GM21619 (cell line): ENCODE measurements around the gene TAF1D.
"Not testable (repeated sequence)": the region's sequence is repeated elsewhere in the genome, so short reads cannot be mapped to it uniquely, and the experiment has no call there.

ENCODE experiments used
- ATAC-seq: cut with Tn5 transposase; IDR thresholded peaks from one replicate; pipeline ENCODE4 v1.9.1; 2021; ENCODE audit not compliant: unreplicated experiment

TAF1D gene

DNA sequence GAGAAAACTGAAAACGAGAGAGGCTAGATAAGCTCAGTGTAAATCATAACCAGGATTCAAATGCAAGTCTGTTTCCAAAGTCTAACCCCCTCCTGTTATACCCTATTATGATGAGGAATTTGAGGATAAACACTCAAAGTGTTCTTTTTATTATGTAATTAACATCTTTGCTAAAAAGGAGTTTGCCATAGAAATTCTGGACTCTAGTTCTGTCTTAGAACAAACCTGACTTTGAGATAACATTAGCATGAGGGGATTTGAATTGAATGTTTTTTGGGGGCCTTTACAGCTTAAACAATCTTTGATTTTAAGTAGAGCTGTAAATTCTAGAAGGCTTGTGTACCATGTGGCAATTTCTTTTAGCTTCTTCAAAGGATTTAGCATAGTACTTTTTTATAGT lies 9.7 kb upstream of the TAF1D start:
- ATAC-seq = no peak

DNA sequence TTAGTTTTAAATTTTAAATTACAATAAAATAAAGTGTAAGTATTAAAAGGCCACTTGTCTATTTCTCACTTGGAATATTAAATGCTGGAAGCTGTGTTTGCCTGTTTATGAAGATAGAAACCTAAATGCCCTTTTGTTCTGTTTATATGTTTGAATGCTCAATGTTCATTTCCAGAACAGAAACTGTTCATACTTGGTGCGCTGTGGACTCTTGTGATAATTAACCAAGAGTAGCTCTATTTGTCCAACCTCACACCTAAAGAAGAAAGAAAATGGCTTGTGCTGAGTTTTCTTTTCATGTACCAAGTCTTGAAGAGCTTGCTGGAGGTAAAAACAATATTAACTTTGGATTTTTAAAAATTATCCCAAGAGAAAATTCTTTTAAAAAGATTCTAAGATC lies 5.8 kb upstream of the TAF1D start:
- ATAC-seq = peak; percentile 98

DNA sequence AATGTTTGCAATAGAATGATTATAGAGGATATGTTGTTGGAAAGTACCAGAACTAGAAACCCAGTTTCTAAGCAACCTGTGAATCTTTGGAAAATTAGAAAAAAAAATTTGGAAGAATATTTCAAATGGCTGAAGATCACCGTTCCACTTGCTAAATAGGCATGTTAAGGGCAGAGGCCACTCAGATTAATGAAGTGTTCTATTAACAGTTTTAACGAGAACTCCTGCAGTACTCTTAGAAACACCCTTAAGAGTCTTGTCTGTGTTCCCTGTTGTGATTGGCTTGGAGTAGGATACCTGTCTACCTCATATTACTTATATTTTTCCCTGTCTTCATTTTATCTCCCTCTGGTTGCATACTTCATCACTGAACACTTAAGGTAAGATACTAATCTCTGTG lies 4.8 kb upstream of the TAF1D start:
- no peak for ATAC-seq

DNA sequence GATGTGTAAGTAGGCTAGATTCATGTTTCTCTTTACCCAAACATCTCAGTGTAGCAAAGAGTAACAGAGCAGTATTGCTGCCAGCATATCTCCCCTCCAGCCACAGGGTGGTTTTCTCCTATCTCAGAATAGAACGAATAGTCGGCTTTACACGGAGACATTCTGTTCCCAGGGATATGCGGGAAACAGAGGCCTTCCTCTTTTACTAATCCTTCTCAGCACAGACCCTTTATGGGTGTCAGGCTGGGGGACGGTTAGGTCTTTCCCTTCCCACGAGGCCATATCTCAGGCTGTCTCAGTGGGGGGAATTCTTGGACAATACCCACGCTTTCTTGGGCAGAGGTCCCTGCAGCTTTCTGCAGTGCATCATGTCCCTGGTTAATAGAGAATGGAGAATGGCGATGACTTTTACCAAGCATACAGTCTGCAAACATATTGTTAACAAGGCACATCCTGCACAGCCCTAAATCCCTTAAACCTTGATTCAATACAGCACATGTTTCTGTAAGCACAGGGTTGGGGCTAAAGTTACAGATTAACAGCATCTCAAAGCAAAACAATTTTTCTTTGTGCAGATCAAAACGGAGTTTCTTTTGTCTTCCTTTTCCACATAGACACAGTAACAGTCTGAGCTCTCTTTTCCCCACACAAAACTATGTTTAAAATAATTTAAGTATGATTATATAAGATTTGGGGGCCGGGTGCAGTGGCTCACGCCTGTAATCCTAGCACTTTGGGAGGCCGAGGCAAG lies 3.9 kb upstream of the TAF1D start:
- not testable (repeated sequence) for ATAC-seq

DNA sequence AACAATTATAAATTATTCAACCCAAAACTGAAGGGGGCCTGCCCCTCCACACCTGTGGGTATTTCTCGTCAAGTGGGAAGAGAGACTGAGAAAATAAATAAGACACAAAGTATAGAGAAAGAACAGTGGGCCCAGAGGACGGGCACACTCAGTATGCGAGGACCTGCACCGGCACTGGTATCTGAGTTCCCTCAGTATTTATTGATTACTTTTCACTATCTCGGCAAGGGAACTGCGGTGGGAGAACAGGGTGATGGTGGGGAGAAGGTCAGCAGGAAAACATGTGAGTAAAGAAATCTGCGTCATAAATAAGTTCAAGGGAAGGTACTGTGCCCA lies 3.3 kb upstream of the TAF1D start:
- ATAC-seq = no peak

DNA sequence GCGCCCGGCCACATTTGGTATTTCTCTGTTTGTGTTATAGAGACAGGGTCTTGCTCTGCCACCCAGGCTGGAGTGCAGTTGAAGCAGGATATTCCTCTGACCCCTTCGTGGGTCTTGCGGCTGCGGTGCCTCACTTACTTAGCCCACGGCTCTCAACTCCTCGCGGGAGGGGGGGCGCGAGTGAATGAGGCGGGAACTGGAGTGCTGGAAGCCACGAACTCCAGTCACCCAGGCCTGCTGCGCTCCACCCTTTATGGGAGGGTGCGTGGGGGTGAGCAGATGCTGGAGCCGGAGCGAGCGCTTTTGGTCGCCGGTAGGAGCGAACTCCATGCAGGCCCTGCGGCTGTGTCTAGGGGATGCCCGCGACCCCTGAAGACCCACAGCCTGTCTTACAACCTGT lies 2.0 kb upstream of the TAF1D start:
- ATAC-seq = no peak

DNA sequence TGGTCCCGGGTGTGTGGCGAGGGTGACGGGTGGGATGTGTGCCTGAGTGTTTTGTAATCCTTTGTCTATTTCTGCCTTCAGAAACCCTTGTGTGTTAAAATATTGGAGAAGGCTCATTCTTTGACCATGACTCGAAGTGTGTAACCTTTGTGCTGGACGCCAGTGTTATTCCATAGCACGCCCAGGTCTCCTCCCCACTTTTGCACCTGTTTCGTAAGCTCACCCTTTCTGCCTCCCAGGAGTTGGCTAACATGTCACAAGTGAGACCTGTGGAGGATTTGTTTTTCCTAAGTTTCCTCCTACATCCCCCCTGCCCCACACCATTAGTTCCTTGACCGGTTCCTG lies 559 bp upstream of the TAF1D start:
- peak; percentile 4 for ATAC-seq

DNA sequence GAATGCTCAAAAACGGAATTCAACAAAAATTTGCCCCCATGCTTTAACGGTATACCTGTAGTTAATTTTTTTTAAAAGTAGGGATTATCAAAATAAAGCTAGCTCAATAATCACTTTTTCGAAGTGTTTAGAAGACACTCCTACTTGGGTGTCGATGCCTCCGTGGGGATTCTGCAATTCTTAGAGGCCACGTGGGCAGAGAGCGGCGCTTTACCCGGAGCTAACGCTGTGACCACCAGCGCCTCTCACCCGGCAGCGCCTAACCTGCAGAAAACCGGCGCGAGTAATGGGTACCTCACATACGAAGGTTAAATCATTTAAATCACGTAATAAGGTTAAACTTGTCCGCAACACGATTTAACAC lies 583 bp downstream of the TAF1D start:
- ATAC-seq = peak; percentile 31

DNA sequence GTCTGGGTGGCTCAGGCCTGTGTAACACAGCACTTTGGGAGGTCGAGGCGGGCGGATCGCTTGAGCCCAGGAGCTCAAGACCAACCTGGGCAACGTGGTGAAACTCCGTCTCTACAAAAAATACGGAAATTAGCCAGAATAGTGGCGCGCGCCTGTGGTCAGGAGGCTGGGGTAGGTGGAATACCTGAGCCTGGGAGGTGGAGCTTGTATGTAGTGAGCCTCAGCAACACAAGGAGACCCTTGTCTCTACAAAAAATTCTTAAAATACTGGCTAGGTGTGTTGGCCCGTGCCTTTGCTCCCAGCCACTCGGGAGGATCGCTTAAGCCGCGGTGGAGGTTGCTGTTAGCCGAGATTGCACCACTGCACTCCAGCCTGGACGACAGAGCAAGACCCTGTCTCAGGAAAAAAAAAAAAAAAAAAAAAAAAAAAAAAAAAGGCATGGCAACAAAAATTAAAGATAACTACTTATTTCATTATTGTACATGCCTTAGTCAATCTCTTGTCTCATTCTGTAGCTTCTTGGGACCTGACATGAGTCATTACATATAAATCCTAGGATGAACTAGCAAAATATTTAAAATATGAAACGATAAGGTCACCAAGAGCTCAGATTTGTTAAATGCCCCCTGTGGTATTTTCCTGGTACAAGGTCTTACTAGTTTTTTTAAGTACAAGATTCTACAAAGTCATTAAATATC lies 1.1 kb downstream of the TAF1D start:
- ATAC-seq = no peak

DNA sequence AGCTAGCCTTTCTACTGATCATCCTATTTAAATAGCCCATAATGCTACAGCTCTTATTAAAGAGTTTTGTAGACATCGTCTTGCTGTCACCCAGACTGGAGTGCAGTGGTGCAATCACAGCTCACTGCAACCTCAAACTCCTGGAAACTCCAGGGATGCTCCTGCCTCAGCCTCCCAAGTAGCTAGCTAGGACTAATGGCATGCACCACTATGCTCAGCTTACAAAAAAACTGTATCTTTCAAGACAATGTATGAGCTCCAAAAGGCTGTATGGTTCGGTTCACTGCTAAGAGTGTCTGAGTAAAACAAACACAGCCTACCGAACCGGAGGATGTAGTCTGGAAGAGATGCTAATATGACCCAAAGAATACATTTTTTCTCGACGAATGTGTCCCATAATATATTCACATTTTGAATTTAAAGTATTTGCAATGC lies 2.6 kb downstream of the TAF1D start:
- no peak for ATAC-seq

DNA sequence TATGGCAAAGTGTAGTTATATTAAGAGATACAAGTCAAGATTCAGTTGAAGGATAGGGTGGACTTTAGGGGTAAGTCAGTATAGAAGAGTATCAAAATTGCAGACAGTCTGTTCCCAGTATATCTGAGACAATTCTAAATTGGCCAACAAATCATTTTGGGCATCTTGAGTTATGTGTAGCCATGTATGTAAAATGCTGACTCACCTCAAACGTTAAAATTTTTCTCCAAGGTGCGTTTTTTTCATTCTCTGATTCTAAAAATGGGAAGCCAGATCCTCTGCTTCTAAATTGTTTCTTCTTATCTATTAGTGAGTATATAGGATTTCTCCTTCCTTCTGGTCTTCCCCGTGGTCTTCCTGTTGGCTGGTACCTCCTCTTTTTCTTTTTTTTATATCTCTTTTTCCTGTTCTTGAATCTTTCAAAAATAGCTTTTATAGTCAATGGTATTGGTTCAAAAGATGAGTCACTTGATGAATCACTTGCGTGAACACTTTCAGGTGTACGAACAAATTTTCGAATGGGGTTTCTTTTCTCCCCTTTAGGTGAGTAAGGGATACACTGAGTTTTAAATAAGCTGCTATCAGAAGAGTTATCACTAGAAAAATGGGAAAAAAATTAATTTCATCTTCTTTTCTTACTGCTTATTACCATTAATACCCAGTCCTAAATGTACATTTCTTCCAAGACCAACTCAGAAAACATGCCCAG lies 3.2 kb downstream of the TAF1D start:
- ATAC-seq = no peak

DNA sequence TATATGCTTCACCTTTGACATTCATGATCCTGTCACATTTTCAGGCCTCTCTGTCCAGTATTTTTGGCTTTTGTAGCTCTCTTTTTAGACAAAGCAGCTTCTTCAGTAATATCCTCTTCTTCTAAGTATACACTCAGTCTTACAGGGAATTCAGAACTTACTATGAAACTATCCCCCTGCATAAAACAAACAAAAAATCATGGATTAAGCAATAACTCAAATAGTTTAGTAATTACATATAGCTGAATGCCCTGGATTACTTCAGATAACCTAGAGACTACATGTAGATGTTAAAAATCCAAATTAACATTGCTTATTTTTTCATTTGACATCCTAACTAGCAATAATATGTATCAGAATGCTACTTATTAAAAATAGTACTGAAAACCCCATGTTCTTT lies 5.2 kb downstream of the TAF1D start:
- ATAC-seq = no peak

DNA sequence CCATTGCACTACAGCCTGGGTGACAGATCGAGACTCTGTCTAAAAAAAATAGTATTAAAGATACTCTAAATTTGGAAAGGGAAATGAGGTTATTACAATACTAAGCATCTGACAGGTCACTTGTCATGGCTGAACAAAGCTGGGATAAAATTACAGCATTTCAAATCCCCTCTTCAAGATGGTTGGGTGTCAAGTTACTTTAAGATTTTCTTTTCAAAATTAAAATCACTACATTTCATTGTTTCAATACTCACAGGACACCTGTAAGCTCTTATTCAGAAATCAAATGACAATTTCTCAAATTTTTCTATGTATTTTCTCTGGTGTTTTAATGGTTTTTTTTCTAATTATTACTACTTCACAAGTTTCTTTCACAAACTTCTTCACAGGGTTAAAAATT lies 5.7 kb downstream of the TAF1D start:
- no peak for ATAC-seq

DNA sequence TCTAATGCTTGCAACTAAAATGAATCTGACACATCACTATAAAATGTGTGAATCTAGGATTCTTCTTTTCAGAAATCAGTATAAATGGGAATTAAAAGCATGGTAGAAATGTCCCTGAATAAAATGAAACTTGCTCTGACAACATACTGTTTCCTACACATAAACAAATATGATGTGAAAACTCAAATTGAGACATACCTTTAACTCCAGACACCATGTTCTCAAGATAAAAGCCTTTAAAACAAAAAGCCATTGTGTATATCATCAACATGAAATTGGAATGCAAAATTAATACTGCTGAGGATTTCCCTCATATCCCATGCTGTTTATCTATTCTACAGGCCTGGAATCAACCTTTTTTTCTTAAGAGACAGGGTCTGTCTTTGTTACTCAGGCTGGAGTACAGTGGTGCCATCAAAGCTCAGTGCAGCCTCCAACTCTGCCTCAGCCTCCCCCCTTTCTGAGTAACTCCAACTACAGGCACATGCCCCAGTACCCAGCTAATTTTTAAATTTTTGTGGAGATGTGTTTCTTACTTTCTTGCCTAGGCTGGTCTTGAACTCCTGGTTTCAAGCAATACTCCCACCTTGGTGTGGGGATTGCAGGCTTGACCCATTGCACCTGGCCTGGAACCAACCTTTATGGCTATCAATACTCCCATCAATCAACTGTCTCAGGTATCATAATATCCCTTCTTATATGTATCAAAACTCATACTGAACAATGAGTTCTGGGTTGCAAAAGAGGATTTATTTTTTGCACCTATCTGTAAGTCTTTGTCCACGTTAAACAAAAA lies 6.7 kb downstream of the TAF1D start:
- ATAC-seq = no peak

DNA sequence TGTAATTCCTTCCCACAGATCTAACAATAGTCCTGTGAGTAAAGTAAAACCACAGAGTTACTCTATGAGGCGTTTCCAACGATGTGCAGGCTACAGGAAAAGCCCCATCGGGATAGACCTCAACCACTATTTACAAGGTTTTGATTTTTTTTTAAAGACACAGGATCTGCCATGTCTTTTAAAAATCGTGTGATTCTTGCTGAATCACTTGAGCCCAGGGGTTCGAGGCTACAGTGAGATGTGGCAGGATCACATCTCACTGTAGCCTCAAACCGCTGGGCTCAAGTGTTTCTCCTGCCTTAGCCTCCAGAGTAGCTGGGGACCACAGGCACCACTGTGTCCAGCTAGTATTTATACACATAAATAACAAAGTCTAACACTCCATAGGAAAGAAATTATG lies 7.8 kb downstream of the TAF1D start:
- ATAC-seq = no peak

DNA sequence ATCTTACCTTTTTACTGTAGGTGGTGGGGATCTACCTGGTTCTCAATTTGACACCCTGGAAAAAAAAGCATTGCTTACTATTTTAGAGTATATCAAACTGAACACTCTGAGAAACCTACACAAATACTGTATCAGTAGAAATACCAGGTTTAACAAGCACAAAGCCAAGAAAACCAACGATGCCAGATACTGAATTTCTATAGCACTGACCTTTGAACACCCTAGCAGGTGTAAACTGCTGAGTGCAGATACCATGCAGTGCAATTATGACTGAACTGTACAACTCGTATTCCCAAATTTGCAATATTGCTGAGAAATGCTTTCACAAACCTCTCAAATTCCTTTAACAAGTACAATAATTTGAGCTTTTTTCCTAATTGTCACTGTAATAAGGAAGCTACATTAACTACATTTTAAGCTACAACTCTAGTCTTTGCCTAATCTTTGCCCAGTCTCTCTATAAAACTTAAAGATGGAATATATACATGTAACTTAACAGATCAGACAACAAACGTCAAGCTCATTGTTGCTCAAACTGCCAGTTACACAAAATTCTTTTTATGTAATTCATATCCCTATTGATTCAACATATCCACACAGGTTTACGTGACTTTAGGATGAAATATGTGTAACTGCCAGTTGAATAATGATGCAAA lies 8.9 kb downstream of the TAF1D start:
- no peak for ATAC-seq

DNA sequence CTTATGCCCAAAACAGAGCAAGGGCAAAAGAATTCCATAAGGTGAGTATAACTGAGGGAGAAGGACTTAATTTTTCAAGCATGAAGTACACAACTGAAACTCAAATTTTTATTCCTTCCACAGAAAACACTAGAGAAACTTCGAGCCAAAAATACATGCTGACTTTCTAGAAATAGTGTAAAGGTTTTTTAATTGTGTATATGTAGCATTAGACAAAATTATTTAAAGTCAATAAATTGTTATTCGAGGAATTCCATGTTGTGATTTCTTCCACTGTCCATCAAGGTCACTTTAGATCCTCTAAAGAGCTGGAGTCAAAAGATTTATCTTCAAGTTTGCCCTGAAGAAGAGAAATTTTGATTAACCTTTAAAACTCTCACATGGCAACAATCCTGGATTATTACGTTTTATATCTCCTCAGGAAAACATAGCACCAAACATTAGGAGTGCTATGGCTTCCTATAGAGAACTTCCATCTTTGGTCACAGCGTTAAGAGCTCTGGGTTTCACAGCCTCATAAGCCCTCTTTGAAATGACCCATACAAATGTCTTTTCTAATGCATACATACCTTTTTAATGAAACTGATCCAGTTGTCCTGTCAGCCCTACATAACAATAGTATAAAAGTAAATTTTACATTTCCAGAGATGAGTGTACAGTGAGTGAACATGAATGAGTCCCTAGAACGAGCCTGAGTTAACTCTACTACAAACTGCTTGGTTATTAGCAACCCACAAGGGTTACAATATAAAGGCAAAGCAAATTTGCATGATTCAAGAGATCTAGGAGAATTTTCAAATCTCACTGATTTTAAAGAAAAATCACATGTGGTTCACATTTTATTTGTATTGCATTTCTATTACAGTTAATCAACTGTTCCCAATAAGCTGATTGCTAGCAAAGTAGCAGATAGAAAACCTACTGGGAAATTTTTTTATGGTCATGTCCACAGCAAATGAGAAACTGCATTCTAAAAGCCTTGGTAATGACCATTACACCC lies 10.9 kb downstream of the TAF1D start:
- ATAC-seq = no peak

DNA sequence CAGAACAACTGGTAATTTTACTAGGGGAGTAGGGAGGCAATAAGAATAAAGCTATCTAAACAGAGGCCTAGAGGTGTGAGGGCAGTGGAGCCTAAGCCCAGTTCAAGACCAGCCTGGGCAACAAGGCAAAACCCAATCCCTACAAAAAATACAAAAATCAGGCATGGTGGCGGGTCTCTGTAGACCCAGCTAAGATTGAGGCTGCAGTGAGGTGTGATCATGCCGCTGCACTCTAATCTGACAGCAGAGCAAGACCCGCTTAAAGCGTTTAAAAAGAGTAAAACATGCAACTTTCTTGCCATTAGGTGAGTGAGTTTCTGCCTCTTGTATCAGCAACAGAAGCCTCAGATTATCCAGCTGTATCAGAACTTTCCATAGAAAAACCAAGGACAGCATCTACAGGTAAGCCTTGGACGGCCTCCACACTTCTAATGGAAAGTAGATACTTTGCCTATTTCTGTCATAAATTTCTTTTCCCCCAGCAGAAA lies 12.1 kb downstream of the TAF1D start:
- no peak for ATAC-seq

DNA sequence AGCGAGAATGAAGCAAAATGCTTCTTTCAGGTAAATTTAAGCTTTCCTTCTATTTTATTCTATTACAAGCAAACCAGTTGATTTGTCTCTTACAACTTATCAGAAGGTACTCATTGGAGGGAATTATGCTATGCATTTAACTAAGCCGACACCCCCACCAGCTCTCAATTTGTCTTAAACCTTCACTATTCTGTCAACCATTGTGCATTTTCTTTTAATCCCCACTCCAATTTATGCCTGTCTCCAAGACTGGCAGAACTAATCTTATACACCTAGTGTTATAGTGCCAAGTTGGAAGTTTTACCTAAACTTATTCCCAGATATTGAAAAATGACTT lies 12.5 kb downstream of the TAF1D start:
- ATAC-seq = no peak
